ENCODE measurements around the gene C4orf51. TPM values are rescaled to one million over a fixed set of nuclear protein-coding genes. Genes with fewer than 3 reads are reported as not detected.

The C4orf51 gene
- total and polyA plus RNA-seq, 2 donors (not counting 1 experiment from before 2014, with no cell fraction given) = not detected

DNA sequence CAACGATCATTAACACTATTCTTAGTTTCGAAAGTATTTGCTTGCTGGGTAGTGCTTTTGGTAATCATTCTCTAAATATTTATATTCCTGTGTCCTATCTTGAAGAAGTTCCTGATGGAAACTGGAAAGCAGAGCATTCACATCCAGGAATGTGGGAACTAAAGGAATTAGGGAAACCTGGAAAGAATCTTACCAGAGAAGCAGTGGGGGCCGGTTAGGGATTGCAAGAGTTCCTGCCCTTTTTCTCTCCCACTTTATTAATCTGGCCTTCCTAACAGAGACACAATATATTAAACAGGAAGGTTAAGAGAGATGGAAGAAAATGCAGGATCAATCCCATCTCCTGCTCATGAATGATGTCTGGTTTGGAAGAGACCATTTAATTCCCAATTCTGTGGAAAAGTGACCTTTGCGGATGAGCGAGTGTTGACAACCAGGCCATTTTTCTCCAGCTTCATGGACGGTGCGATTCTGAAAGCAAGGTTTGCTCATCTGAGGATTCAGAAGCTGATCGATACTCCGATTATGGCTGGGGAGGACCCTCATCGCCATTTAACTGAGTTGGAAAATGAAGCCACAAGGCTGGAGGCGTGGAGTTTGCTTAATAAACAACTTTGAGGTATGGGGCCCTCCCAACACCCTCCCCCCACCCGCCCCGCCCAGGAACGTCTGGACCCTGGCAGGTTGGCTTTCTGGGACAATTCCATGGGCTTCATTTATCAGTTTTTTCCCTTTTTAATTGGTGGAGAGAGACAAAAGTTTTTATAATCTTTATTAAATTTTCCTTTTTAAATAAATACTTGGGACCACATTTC, 52.3 kb downstream of the C4orf51 start:
- DNase-seq (no peak), ATAC-seq (ENCODE audit: low read depth) (no peak)
- H2AFZ ChIP-seq (ENCODE audit: insufficient read depth, low read depth, low read length, poor library complexity, severe bottlenecking) = peak overlapping the region; percentile 99
- intact Hi-C loops (cut with micrococcal nuclease) = no loop called here
- Mint-ChIP-seq H3K4me1 (peaks cover 20% of the 10 kb centered on the region), H3K27ac (no peak overlapping the region), H3K27me3 (peaks cover 17% of the 10 kb centered on the region), H3K4me3 (peak overlapping the region; percentile 80), H3K9me3 (ENCODE audit: insufficient read depth) (no peaks in the 10 kb centered on the region)
- H3K36me3 ChIP-seq (replicated peaks in 1 of 2; ENCODE audit: control extremely low read depth in 1 of 2, control insufficient read depth in 1 of 2, extremely low read depth in 1 of 2, insufficient read depth in 2 of 2, low read length in 1 of 2) = no peaks in the 10 kb centered on the region
- H3K4me1 ChIP-seq (ENCODE audit: control insufficient read depth in 2 of 2, insufficient read depth in 2 of 2, low read length in 2 of 2) = peaks cover 5 to 14% of the 10 kb centered on the region in 2 donors
- peaks cover 0 to 1% (median 0%) of the 10 kb centered on the region in 3 donors for H3K9me3 ChIP-seq (ENCODE audit: control extremely low read depth in 1 of 3, control insufficient read depth in 2 of 3, insufficient read depth in 1 of 3, low read length in 2 of 3)
- 90% methylated on average over 6 of the region's 14 CpGs for WGBS (ENCODE audit: insufficient coverage)
- no peaks in the 10 kb centered on the region for H3K79me2 ChIP-seq (ENCODE audit: control insufficient read depth, insufficient read depth, low read length)
- POLR2A ChIA-PET = no interaction called here
- CTCF ChIA-PET = no interaction called here
- TF ChIP-seq EZH2 (IDR thresholded peaks at IDR 0.05; ENCODE audit: borderline replicate concordance, insufficient read depth, low read depth, low read length, poor library complexity, severe bottlenecking) = no peak
- TF ChIP-seq, protein P1, sequence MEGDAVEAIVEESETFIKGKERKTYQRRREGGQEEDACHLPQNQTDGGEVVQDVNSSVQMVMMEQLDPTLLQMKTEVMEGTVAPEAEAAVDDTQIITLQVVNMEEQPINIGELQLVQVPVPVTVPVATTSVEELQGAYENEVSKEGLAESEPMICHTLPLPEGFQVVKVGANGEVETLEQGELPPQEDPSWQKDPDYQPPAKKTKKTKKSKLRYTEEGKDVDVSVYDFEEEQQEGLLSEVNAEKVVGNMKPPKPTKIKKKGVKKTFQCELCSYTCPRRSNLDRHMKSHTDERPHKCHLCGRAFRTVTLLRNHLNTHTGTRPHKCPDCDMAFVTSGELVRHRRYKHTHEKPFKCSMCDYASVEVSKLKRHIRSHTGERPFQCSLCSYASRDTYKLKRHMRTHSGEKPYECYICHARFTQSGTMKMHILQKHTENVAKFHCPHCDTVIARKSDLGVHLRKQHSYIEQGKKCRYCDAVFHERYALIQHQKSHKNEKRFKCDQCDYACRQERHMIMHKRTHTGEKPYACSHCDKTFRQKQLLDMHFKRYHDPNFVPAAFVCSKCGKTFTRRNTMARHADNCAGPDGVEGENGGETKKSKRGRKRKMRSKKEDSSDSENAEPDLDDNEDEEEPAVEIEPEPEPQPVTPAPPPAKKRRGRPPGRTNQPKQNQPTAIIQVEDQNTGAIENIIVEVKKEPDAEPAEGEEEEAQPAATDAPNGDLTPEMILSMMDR (IDR thresholded peaks at IDR 0.05) = no peak
- H3K27me3 ChIP-seq (replicated peaks in 1 of 4; ENCODE audit: control extremely low read depth in 1 of 4, control insufficient read depth in 3 of 4, insufficient read depth in 4 of 4, low read length in 3 of 4) = peaks cover 0 to 4% (median 2%) of the 10 kb centered on the region in 4 experiments
- peak overlapping the region; percentile 96 for H3K4me2 ChIP-seq (replicated peaks; ENCODE audit: low read depth, low read length, poor library complexity, severe bottlenecking)
- H3K27ac ChIP-seq (ENCODE audit: low read length in 2 of 2) = no peak overlapping the region
- peak overlapping the region; percentile 80 for H3K9ac ChIP-seq (ENCODE audit: low read length)
- no peaks in the 10 kb centered on the region for H4K20me1 ChIP-seq (ENCODE audit: control insufficient read depth, insufficient read depth, low read length, poor library complexity, severe bottlenecking)
- H3K4me3 ChIP-seq (ENCODE audit: control extremely low read depth in 1 of 5, extremely low read depth in 1 of 5, insufficient read depth in 1 of 5, low read depth in 2 of 5, low read length in 4 of 5) = peak overlapping the region; percentile 48 to 94 (median 65)

Measured in B cell (primary cell).